Choroid plexus epithelial cell (primary cell): ENCODE data around the gene TNFAIP8L1.

ENCODE experiments used
- DNase-seq: peaks from one replicate; pipeline ENCODE4 v3.0.0-alpha.2; 2010; ENCODE audit warnings: low read depth
- H3K4me3 ChIP-seq: 2 replicates; pipeline ENCODE4 v1.5.1; 2011; ENCODE audit warnings: low read depth, mild to moderate bottlenecking, control low read depth, low read length, moderate library complexity
- CTCF ChIP-seq: conservative IDR thresholded peaks from 2 replicates; pipeline ENCODE4 v1.5.1; 2011; ENCODE audit warnings: low read depth, mild to moderate bottlenecking, control low read depth, inconsistent platforms, low read length, moderate library complexity

Gene TNFAIP8L1

GRCh38 chr19:4694211-4694987 lies 55.1 kb downstream of the TNFAIP8L1 start:
- H3K4me3 ChIP-seq, result no peak overlapping the region
- TF ChIP-seq CTCF, result no peak
- peak; percentile 97 for DNase-seq

GRCh38 chr19:4695224-4695731 lies 56.0 kb downstream of the TNFAIP8L1 start:
- H3K4me3 ChIP-seq, result no peak overlapping the region
- no peak for DNase-seq
- no peak for TF ChIP-seq CTCF

- TF ChIP-seq CTCF, result no peak
- no peak for DNase-seq
- H3K4me3 ChIP-seq, result no peak overlapping the region
Measured at GRCh38 chr19:4697304-4697703, 58.0 kb downstream of the TNFAIP8L1 start.

GRCh38 chr19:4699826-4700692 lies 60.7 kb downstream of the TNFAIP8L1 start:
- no peak for DNase-seq
- TF ChIP-seq CTCF, result no peak
- H3K4me3 ChIP-seq, result no peak overlapping the region

GRCh38 chr19:4700693-4700970 lies 61.3 kb downstream of the TNFAIP8L1 start:
- TF ChIP-seq CTCF, result no peak
- no peak for DNase-seq
- no peak overlapping the region for H3K4me3 ChIP-seq

GRCh38 chr19:4701557-4701956 lies 62.2 kb downstream of the TNFAIP8L1 start:
- TF ChIP-seq CTCF, result no peak
- no peak overlapping the region for H3K4me3 ChIP-seq
- no peak for DNase-seq
